GM13976 (cell line): ENCODE measurements around the gene CCDC154.

Experiments used
- DNase-seq: peaks from one replicate; pipeline ENCODE4 v3.0.0; 2012; ENCODE audit warnings: low spot score
- CTCF ChIP-seq: IDR thresholded peaks from 2 replicates; pipeline ENCODE4 v1.5.1; 2012; ENCODE audit warnings: borderline replicate concordance, mild to moderate bottlenecking; ENCODE audit not compliant: insufficient read depth; ENCODE audit errors: extremely low read depth, missing control alignments, control extremely low read depth
- in situ Hi-C: fragments of 300-500 bp; cut with MboI; formaldehyde crosslinking; loops from one replicate; pipeline ENCODE4 v1.12.0; 2022; ENCODE audit warnings: low sequenced_read_pairs, mixed read lengths, inconsistent platforms; ENCODE audit not compliant: unreplicated experiment

Gene CCDC154

DNA sequence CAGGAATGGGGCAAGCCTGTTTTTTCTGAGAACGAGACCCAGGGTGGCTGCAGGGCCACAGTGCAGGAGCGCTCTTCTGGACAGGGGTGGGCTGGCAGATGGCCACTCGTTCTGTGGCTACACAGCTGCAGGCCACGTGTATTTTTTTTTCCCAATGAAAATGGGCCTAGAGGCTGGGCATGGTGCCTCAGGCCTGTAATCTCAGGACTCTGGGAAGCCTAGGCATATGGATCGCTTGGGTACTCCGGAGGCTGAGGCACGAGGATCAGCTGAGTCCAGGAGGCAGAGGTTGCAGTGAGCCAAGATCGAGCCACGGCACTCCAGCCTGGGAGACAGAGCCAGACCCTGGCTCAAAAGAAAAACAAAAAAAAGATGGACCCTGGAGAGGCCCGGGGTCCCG is 36.6 kb downstream of the CCDC154 start:
- in situ Hi-C loops: no loop called here
- DNase-seq: no peak
- no peak for TF ChIP-seq CTCF

DNA sequence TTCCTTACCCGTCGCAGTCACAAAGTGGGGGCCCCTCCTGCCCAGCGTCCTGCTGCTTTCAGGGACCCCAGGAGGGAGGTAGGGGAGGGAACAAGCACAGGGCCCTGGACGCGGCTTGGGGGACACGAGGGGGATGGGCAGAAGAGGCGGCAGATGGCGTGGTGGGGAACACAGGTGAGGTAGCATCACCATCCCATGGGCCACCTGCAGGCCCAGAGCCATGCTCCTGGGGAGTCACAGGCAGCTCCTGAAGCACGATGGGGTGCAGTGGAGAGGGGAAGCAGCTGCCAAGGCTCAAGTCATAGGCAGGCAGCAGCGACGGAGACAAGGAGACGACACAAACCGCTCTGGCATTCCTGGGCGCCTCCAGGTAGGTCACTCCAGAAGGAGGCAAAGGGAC is 40.6 kb downstream of the CCDC154 start:
- TF ChIP-seq CTCF: no peak
- DNase-seq: no peak
- in situ Hi-C loops: no loop called here

GRCh38 chr16:1403036-1403435 is 41.3 kb downstream of the CCDC154 start:
- no peak for DNase-seq
- TF ChIP-seq CTCF: no peak
- in situ Hi-C loops: no loop called here

DNA sequence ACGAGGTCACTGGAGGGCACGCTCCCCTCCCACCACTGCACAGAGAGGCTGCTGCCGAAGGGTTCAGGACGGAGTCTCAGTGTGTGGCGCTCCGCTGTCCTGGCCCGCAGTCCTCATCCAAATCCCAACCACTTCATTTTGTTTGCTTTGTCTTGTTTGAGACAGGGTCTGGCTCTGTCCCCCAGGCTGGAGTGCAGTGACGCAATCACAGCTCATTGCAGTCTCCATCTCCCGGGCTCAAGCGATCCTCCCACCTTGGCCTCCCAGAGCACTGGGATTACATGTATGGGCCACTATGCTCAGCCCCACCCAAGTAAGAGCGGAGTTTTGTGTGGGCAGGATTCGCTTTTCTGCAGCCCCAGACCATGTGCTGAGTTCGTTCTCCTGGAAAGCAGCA is 42.6 kb downstream of the CCDC154 start:
- no peak for TF ChIP-seq CTCF
- in situ Hi-C loops: no loop called here
- no peak for DNase-seq

GRCh38 chr16:1401061-1401757 is 43.1 kb downstream of the CCDC154 start:
- TF ChIP-seq CTCF: no peak
- DNase-seq: no peak
- in situ Hi-C loops: no loop called here

- in situ Hi-C loops: no loop called here
- TF ChIP-seq CTCF: no peak
- no peak for DNase-seq
Measured at GRCh38 chr16:1398826-1399581, 45.4 kb downstream of the CCDC154 start.

DNA sequence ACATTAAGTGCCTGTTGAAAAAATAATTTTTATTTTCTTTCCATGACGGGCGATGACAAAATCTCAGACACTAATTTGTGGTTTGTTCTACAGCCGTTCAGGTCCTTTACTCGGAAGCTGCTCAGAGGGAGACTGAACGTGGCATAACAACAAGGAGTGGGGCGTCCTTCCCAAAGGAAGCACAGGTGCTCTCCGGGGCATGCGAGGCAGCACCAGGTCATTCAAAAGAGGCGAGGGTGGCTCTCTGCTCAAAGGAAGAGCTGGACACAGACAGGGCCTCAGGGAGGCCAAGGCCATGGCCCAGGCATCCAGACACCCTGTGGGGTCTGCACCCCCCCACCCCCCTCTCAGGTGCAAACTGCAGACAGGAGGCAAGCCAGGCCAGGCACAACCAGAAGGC is 46.0 kb downstream of the CCDC154 start:
- no peak for TF ChIP-seq CTCF
- in situ Hi-C loops: no loop called here
- DNase-seq: no peak
